Stimulated activated CD4-positive, alpha-beta T cell treated with anti-CD3 and anti-CD28 coated beads, Interleukin-12 subunit alpha, Interleukin-12 subunit beta, amount 100 ng/mL, for 48 hours (primary cell): ENCODE results near the gene NHLRC2.
"Not testable (repeated sequence)": the region's sequence is repeated elsewhere in the genome, so short reads cannot be mapped to it uniquely, and the experiment has no call there.

Experiments
- DNase-seq, 3 donors: peaks; one replicate each; pipeline ENCODE4 v3.0.0-alpha.2; 2020; ENCODE audit warnings: low read depth in 2 of 3, low spot score in 1 of 3

Gene NHLRC2

GRCh38 chr10:113939212-113939860 lies 84.9 kb downstream of the NHLRC2 start:
- DNase-seq: no peak

DNA sequence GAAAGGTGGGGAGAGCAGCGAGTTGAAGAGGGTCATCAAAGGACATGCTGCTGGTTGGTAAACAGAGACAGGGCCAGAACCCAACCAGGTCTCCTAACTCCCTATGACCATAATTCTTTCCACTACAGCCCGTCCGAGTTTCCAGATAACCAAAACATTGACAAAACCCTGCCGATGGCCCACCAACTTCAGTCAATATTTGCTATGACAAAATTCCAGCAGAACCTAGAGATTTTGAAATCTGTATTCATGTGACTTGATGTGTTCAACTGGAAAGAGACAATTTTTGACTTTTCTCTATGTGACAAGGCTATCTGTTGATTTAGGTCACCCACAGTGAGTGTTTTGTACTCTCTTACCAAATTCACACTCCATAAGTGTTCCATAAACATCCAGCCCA lies 86.7 kb downstream of the NHLRC2 start:
- no peak for DNase-seq

GRCh38 chr10:113943196-113943595 lies 88.7 kb downstream of the NHLRC2 start:
- DNase-seq: not testable (repeated sequence)

DNA sequence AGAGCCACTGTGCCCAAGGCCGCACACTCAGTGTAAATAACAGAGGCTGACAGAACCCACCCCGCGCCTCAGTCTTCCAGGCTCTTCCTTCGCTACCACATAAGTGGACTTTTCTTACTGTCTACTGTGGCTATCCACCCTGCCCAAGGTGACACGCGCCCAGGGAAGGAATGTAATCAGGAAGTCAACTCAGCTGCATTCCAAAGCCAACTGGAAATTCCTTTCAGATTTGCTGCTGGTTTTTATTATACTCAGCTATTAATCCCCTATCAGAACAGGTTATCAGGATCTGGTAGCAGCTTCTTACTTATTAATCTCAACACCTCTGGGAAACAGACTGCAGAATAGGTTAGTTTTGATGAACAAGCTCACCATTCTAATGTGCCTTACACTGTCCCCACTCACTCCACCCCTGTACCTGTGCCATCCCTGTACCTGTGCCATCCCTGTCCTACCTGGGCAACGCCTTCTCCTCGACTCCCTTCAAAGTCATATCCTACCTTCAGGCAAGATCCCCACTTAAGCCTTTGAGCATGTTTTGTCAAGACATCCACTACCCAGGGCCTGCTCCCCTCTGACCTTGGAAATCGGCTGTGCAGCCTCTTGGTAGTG lies 90.7 kb downstream of the NHLRC2 start:
- DNase-seq: no peak

DNA sequence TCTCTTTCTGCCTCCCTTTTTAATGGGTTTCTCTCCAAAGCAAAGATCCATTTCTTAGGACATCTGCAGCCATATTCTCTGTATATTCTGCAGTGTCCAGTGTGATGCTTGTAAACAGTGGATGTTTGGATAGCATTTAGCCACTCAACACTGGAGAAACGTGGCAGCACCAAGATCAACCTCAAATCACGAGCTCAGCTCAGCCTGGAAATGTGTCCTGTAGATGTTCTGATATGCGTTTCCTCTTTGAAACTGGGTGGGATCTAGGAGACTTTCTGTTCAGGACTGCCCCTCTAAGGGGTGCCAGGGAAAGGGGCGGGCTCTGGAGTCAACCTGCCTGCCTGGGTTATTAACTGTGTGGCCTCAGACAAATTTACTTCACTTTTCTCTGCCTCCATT lies 91.2 kb downstream of the NHLRC2 start:
- no peak for DNase-seq

DNA sequence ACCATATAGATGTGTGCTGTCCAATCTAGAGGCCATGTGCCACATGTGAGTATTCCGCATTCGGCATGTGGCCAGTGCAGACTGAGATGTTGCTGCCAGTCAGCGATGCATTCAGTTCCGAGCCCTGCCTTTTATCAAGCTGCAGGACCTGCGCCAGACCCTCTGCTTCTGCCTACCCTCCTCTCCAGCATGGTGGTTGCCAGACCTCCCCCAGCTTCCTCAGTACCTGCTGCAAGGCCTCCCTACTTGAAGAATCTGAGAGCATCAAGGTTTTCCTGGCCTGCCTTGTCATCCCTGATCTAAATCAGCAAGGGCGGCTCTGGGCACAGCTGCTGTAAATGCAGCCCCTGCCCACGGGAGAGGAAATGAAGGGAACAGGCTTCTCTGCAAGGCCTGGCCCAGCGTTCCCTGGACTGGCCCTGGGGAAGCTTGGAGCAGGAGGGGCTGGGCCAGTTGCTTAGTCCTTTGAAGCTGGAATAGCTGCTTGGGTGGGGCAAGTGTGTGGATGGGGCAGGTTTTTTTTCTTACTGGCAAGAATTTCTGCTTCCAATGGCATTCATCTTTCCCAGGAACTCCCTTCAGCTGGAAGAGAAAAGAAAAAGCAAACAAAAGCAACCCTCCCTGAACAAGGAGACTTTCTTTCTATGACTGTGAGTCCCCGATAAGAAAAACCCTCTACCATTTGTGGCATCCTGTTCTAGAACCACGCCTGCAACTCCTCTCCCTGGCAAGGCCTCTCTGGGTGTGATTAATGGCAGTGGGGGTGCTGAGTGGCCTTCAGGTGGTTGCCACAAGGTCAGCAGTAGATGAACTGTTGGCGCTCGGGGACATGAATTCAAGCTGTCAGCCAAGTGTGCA lies 93.0 kb downstream of the NHLRC2 start:
- DNase-seq: no peak

DNA sequence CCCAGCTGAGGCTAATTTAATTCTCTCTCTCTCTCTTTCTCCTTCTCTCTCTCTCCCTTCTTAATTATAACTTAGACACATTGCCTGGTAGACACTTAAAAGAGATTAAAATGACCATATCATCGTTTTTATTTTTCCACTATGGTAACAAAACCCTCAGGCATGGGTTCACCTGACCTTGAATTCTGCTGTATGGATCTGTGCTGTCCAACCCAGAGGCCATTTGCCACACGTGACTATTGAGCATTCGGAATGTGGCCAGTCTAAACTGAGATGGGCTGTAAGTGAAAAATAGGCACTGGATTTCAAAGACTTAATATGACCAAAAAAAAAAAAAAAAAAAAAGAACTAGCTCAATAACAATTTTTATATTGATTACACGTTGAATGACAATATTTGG lies 93.6 kb downstream of the NHLRC2 start:
- DNase-seq: no peak

DNA sequence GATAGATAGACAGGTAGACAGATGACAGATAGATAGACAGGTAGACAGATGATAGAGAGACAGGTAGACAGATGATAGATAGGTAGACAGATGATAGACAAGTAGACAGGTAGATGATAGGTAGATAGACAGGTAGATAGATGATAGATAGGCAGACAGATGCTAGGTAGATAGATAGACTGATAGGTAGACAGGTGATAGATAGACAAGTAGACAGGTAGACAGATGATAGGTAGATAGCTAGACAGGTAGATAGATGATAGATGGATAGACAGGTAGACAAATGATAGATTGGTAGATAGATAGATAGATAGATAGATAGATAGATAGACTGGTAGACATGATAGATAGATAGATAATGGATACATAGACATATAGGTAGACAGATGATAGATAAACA lies 95.8 kb downstream of the NHLRC2 start:
- DNase-seq: no peak

DNA sequence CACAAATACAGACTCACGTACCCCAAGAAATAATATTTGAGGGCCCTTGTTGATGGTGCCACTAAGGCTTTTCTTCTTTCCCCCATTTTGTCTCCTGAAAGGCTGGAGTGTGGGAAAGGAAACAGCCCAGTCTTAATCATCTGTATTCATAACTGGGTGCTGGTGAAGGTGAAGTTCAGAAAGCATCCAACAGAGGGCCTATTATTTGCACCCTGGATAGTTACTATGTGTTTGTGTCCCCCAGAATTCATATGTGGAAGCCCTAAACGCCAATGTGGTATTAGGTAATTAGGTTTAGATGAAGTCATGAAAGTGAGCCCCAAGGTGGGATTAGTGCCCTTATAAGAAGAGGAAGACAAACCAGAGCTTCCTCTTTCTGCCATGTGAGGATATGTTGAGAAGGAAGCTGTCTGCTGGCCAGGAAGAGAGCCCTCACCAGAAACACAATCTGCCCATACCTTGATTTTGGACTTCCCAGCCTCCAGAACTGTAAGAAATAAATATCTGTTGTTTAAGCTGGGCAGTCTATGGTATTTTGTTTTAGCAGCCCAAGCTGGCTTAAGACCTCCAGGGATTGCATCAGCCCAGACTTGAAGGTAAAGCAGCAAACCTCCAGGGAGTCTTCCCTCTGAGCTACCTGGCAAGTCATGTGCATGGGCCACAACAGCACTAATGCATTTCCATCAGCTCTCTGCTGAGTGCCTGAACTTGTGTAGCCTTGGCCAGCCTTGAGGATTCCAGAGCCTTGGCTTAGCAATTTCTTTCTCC lies 99.2 kb downstream of the NHLRC2 start:
- DNase-seq: no peak

DNA sequence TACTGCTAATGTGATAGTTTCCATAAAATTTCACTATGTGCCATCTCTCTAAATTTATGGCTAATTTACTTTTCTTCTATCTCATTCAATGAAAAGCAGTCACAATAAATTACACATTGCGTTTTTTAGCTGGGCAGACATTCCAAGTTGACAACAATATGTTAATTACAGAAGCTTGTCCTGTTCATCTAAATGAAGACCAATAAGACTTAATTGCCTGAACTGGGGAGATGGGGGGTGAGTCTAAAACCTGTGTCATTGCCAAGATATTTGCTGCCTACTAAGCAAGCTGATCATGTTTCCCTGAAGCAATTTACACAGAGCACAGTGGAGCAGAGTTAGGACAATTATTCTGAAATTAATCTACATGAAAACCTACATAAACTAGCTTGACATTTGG lies 99.9 kb downstream of the NHLRC2 start:
- DNase-seq: no peak

DNA sequence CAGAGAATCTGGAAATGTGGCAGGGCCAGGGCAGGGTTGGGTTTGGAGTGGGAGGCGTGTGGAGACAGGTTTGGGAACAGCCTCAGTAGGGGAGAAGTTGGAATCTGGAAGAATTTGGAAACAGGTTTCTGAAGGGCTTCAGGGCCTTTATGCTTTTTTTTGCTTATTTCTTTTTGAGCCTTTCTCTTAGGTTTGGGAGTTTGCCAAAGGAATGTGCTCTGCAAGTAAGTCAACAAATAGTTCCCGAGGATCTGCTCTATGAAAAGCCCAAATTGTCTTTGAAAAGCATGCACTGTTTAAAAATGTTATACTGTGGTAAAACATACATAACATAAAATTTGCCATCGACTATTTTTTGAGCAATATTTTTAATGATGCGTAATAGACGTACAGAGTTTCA lies 102.6 kb downstream of the NHLRC2 start:
- no peak for DNase-seq

DNA sequence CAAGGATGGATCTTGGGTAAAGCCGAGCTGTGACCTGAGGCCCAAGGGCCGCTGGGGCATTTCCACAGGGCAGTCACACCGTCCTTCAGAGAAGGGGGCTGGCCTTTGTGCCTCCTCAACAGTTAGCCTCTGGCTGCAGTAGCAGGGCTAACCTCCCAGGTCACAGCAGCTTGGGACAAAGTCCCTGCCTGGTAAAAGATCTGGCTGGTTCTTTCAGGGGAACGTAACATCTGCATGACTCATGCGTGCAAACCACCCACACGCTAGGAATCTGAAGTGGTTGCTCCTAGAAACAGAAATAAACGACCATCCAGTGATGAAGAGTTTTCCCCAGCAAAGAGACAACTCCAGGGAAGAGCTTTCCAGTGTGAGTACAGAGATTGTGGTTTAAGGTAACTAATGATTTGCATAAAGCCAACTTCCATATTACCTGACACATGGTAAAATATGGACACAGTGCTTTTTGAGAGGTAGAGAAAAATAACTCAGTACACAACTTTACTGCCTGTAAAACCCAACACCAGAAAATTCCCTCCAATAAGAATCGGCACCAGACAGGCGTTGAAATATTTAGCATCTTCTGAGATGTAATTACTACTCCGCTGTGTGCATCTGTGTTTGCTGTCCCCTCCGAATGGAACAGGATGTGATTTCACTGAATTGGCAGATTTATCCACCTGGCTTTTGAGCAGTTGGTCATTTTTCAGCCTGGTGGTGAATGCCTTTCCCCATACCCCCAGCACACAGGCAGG lies 104.3 kb downstream of the NHLRC2 start:
- peak in 1 of 3 donors; percentile 14 for DNase-seq

DNA sequence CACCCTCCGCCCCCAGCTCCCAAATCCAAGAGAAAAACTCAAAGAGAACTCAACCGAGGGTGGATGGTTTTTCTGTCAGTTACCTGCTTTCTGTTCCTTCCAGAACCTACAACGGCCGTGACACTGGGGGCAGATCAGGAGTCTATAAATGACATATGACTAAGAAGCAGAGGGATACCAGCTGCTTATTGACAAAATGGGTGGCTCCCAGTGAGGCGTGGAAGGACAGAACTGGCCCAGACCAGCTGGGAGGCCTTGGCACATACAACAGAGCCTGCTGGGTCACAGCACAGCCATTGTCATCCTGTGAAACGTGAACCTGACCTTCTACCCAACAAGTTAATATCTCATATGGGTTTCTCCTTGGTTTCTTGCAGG lies 104.9 kb downstream of the NHLRC2 start:
- DNase-seq: no peak

- peak in 1 of 3 donors; percentile 9 for DNase-seq
Observed at GRCh38 chr10:113960617-113961181, 106.2 kb downstream of the NHLRC2 start.

DNA sequence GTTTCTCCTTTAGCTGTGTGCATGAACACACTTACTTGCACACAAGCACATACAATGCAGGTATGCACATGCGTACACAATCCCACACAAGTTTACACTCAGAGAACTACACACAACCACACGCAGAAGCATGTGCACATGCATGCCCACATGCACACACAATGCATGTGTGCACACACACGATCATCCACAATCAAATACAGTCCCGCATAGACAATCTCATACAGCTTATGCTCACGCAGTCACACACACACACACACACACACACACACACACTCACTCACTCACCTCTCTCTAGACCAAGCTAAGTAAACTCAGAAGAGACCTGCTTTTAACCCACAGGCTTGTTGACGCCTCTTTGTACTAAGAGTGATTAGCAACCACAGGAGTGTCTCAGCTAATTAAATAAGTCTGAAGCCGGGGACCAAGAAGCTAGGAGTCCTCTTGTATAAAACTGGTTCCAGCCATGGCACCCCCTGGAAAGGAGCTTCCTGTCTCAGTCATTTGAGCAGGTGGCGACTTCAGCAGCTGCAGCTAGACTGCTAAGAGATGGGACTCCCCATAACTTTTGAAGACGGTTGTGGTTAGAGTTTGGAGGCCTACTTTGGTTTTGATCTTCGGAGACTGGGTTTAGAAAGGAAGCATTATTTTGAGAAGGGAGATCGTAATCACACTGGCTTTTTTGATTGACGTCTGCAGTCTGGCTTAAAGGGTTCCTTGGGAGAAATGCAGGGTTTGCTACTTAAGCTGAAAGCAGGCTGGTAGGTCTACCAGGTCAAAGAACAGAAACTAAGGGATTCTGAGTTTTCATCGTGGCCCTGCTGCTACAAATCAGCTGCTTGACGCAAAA lies 106.9 kb downstream of the NHLRC2 start:
- DNase-seq: peak; percentile 12 to 38 (median 19)

DNA sequence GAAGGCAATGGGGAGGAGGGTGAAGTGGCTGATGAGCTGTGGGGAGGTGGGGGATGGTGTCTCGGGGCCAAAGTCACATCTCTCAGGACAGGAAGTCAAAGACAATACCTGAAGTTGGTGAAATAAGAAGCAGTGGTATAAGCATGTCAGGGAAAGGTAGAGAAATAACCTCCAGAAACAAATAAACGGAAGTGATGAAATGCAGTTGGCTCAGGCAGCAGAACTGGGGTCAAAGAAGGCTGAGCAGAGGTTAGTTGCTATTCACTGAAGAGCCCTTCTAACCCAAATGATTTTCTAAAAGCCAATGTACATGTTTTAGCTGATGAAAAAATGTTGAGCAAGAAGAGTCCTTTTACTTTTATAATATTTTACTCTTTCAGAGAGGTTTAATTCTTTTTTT lies 110.6 kb downstream of the NHLRC2 start:
- DNase-seq: no peak

- no peak for DNase-seq
Observed at GRCh38 chr10:113965683-113966082, 111.2 kb downstream of the NHLRC2 start.
